Measurements from ENCODE around the gene ERN1. TPM values are rescaled to one million over a fixed set of nuclear protein-coding genes. Genes with fewer than 3 reads are reported as not detected.
A peak's percentile ranks its signal among the peaks of the same experiment; 100 is the strongest.

ERN1 gene
- polyA plus RNA-seq, 1 donor, result 10.3 TPM

DNA sequence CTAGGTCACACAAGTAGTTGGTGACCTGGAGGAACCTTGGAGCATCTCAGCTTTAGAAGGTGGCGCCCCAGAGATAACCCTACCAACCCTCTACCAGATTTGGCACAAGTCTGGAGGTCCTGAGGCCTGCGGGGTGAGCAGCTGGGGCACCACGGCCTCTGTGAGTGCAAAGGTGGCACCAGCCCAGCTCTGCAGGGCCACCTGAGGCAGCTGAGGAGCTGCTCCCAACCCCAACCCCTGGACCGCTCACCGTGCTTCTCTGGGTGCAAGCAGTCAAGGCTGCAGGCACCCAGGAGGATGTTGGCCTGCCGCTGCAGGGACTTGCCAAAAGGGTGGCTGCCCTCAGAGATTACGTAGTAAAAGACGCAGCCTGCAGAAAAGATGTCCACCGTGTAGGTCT lies 81.1 kb downstream of the ERN1 start:
- H3K9me3 ChIP-seq (ENCODE audit: control insufficient read depth, low read depth, low read length), result no peaks in the 10 kb centered on the region
- peaks cover 91% of the 10 kb centered on the region for H3K36me3 ChIP-seq (ENCODE audit: control insufficient read depth, insufficient read depth, low read length)
- WGBS (ENCODE audit: insufficient coverage, low lambda C conversion rate), result no CpG with 5 or more reads among the region's 9 CpGs
- no peak overlapping the region for H3K4me3 ChIP-seq (ENCODE audit: low read length)
- no peaks in the 10 kb centered on the region for H3K4me1 ChIP-seq (ENCODE audit: control insufficient read depth, insufficient read depth, low read length)
- H3K27ac ChIP-seq (ENCODE audit: low read length), result no peak overlapping the region
- no peak for DNase-seq
- no peaks in the 10 kb centered on the region for H3K27me3 ChIP-seq (ENCODE audit: control insufficient read depth, insufficient read depth, low read length)

DNA sequence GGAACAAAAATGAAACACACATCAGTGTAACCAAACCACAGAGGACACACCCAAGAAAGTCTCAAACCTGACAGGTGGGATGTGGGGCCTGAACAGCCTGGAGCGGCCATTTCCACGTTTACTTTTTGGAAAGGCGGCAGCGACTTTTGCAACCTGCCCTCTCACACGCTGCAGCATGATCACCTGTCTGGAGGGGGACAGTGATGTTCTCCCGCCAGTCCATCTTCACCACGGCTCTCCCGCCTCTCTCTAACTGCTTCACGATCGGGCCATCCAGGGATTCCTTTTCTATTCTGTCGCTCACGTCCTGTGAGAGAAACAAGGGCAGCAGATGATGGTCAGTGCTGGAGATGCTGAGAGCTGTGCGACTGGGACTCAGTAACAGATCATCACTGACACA lies 84.8 kb downstream of the ERN1 start:
- DNase-seq, result no peak
- Histone ChIP-seq H3K36me3 (ENCODE audit: control insufficient read depth, insufficient read depth, low read length) (peaks cover 73% of the 10 kb centered on the region), H3K4me3 (ENCODE audit: low read length) (no peak overlapping the region), H3K4me1 (ENCODE audit: control insufficient read depth, insufficient read depth, low read length) (peaks cover 5% of the 10 kb centered on the region), H3K9me3 (ENCODE audit: control insufficient read depth, low read depth, low read length) (no peaks in the 10 kb centered on the region), H3K27ac (ENCODE audit: low read length) (no peak overlapping the region), H3K27me3 (ENCODE audit: control insufficient read depth, insufficient read depth, low read length) (no peaks in the 10 kb centered on the region)
- WGBS (ENCODE audit: insufficient coverage, low lambda C conversion rate), result 100% methylated on average over 2 of the region's 13 CpGs

DNA sequence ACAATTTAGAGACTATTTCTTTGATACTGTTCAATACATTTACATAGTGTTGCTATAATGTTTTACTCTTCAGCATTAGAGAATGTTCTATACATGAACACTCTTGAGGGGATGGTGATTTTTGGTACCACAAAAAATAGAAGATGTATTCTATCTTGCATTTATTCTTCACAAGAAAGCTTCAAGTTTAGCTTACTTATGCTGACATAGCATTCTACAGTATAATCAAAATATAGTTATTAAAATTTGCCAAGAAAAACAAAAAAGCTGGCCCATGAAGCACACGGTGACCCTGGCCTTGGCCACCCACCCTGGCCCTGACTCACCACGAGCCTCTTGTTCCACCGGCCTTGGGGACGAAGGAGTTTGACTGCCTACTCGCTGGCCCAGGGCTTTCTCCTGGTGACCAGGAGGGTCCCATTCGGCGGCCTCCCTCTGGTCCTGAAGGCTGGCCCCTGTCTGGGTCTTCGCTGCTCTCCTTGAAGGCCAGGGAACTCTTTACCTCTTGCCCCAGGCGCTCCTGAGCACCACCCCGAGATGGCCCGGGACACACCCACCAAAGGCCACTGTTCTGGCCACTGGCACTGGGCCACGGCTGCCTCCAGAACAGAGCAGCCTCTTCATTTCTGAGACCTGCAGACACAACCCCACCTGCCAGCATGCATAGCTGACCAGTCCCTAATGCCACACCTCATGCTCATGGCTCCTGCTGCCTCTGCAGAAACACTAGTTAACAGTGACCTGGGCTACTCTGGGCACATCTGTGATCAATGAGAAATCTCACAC lies 87.1 kb downstream of the ERN1 start:
- Histone ChIP-seq H3K27me3 (ENCODE audit: control insufficient read depth, insufficient read depth, low read length) (no peaks in the 10 kb centered on the region), H3K4me3 (ENCODE audit: low read length) (no peak overlapping the region), H3K27ac (ENCODE audit: low read length) (no peak overlapping the region), H3K36me3 (ENCODE audit: control insufficient read depth, insufficient read depth, low read length) (peaks cover 59% of the 10 kb centered on the region), H3K4me1 (ENCODE audit: control insufficient read depth, insufficient read depth, low read length) (peaks cover 8% of the 10 kb centered on the region), H3K9me3 (ENCODE audit: control insufficient read depth, low read depth, low read length) (no peaks in the 10 kb centered on the region)
- no peak for DNase-seq
- no CpG with 5 or more reads among the region's 12 CpGs for WGBS (ENCODE audit: insufficient coverage, low lambda C conversion rate)

DNA sequence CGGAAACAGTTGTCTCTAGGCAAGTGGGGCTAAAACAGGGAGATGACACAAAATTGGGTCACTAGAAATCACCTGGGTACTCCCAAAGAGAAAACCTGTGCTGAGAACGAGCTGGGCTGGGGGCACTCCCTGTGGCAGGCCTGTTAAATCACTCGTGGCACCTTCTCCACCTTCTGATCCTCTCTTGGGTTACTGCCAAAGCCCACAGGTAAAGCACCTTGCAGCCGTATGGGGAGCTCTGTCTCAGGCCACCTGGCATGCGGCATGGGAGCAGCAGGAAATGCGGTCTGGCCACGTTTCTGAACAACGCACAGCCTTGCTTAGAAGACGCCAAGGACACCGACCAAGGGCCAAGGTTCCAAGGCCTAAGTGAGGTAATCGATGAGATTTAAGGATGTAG lies 88.0 kb downstream of the ERN1 start:
- Histone ChIP-seq H3K27me3 (ENCODE audit: control insufficient read depth, insufficient read depth, low read length) (no peaks in the 10 kb centered on the region), H3K27ac (ENCODE audit: low read length) (no peak overlapping the region), H3K9me3 (ENCODE audit: control insufficient read depth, low read depth, low read length) (no peaks in the 10 kb centered on the region), H3K4me1 (ENCODE audit: control insufficient read depth, insufficient read depth, low read length) (peaks cover 8% of the 10 kb centered on the region), H3K4me3 (ENCODE audit: low read length) (no peak overlapping the region), H3K36me3 (ENCODE audit: control insufficient read depth, insufficient read depth, low read length) (peaks cover 55% of the 10 kb centered on the region)
- WGBS (ENCODE audit: insufficient coverage, low lambda C conversion rate), result 75% methylated on average over 6 of the region's 11 CpGs
- no peak for DNase-seq

DNA sequence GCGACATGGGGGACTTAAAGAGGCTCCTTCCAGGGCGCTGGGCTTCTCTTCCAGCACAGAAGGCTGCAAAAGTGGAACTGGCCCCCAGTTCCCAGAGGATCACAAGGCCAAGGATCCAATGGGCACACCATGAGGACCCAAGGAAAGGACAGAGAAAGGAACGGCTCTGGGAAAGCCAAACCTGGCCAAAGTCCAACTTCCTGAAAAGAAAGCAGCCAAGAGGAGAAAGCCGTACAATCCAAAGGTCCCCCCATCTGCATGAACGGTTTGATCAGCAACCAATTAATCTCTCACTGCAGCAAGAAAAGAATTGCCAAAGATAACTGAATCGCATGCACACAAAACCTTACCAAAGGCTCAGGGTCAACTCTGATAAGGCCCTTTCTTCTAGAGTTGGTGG lies 89.7 kb downstream of the ERN1 start:
- Histone ChIP-seq H3K27me3 (ENCODE audit: control insufficient read depth, insufficient read depth, low read length) (no peaks in the 10 kb centered on the region), H3K4me3 (ENCODE audit: low read length) (no peak overlapping the region), H3K9me3 (ENCODE audit: control insufficient read depth, low read depth, low read length) (no peaks in the 10 kb centered on the region), H3K27ac (ENCODE audit: low read length) (no peak overlapping the region), H3K4me1 (ENCODE audit: control insufficient read depth, insufficient read depth, low read length) (peaks cover 8% of the 10 kb centered on the region), H3K36me3 (ENCODE audit: control insufficient read depth, insufficient read depth, low read length) (peaks cover 37% of the 10 kb centered on the region)
- DNase-seq, result peak in 1 of 2 donors; percentile 71
- WGBS (ENCODE audit: insufficient coverage, low lambda C conversion rate), result 67% methylated on average over 2 of the region's 6 CpGs

DNA sequence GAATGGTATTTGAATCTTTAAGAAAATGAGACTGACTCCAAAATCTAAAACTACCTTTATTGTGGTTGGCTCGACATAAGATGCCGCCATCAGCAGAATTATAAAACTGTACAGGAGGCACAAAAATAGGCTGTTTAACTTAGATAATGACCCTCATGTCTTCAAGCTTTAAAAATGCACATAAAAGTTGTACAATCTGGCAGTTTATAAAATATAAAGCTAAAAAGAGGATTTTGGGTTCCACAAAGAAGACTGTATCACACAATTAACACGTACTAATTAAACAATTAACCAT lies 90.9 kb downstream of the ERN1 start:
- Histone ChIP-seq H3K9me3 (ENCODE audit: control insufficient read depth, low read depth, low read length) (no peaks in the 10 kb centered on the region), H3K4me1 (ENCODE audit: control insufficient read depth, insufficient read depth, low read length) (peaks cover 8% of the 10 kb centered on the region), H3K27ac (ENCODE audit: low read length) (no peak overlapping the region), H3K36me3 (ENCODE audit: control insufficient read depth, insufficient read depth, low read length) (peaks cover 26% of the 10 kb centered on the region), H3K4me3 (ENCODE audit: low read length) (no peak overlapping the region), H3K27me3 (ENCODE audit: control insufficient read depth, insufficient read depth, low read length) (no peaks in the 10 kb centered on the region)
- no peak for DNase-seq
- 100% methylated on average over 2 of the region's 3 CpGs for WGBS (ENCODE audit: insufficient coverage, low lambda C conversion rate)

DNA sequence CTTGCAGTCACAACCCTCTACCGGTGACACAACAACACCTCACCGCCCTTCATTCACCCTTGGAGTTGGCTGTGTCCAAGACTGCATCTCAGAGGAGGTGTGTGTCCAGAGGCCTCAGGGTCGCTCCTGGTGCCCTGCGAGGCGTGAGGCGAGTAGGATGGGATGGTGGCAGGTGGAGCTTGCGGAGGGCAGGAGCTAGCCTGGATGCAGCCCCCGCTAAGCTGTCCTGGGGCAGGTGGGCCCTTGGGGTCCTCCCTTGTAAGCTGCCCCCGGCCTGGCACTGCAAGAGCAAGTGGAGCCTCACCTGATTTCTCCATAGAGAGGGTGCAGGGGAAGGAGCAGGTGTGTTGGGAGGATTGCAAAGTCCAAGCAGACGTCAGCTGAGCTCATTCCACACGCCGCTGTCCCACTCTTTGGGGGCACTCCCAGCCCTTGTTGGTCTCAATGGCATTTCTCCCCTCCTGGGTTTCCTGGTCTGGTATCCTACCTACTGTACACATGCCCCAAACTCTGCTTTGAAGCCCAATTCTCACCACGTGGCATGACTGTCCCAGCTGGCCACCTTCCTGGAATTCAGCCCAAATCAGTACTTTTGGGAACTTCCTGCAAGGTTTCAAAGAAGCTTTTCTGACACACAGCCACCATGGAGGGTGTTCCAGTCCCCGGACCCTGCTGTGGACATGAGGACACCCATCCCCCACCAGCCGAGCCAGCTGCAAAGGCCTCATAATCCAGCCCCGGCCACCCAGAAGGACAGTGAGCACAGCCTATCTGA lies 91.4 kb downstream of the ERN1 start:
- Histone ChIP-seq H3K4me3 (ENCODE audit: low read length) (no peak overlapping the region), H3K27me3 (ENCODE audit: control insufficient read depth, insufficient read depth, low read length) (no peaks in the 10 kb centered on the region), H3K36me3 (ENCODE audit: control insufficient read depth, insufficient read depth, low read length) (peaks cover 21% of the 10 kb centered on the region), H3K27ac (ENCODE audit: low read length) (no peak overlapping the region), H3K9me3 (ENCODE audit: control insufficient read depth, low read depth, low read length) (no peaks in the 10 kb centered on the region), H3K4me1 (ENCODE audit: control insufficient read depth, insufficient read depth, low read length) (peaks cover 8% of the 10 kb centered on the region)
- DNase-seq, result peak in 1 of 2 donors; percentile 27
- WGBS (ENCODE audit: insufficient coverage, low lambda C conversion rate), result no CpG with 5 or more reads among the region's 16 CpGs

DNA sequence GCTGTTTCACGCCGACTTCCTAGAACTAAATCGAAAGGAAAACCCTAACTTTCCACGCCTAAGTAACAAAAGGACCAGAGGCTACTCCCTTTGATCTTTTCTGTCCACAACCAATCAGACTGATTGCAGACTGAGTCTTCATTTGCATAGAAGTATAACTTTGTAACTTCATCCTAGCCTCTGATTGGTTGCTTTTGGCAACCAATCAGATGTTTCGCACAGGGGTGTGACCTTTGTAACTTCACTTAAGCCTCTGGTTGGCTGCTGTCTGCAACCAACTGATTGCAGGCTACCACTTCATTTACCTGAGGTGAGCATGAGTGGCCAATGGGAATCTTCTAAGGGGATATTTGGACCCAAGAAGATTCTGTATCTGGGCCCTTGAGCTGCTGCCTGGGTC lies 92.1 kb downstream of the ERN1 start:
- DNase-seq, result no peak
- Histone ChIP-seq H3K4me3 (ENCODE audit: low read length) (no peak overlapping the region), H3K36me3 (ENCODE audit: control insufficient read depth, insufficient read depth, low read length) (peaks cover 16% of the 10 kb centered on the region), H3K9me3 (ENCODE audit: control insufficient read depth, low read depth, low read length) (no peaks in the 10 kb centered on the region), H3K27me3 (ENCODE audit: control insufficient read depth, insufficient read depth, low read length) (no peaks in the 10 kb centered on the region), H3K27ac (ENCODE audit: low read length) (no peak overlapping the region), H3K4me1 (ENCODE audit: control insufficient read depth, insufficient read depth, low read length) (peaks cover 8% of the 10 kb centered on the region)
- WGBS (ENCODE audit: insufficient coverage, low lambda C conversion rate), result no CpG with 5 or more reads among the region's 5 CpGs

DNA sequence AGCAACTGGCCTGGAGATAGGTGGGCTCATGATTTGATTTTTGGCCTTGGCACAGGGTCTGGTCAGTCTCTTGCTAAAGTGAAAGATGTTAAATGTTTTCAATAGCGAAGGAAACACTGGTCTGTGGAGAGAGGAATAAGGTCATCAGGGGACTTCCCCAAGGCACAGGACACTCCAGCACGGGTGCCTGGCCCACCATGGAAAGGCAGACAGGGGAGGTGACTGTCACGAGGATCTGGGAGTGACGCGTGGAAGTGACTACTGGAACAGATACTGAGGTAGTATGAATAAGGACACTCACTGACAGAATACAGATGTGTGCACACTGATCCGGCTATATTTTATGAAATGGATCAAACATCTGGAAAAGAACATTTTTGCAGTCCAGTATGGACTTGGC lies 92.8 kb downstream of the ERN1 start:
- Histone ChIP-seq H3K9me3 (ENCODE audit: control insufficient read depth, low read depth, low read length) (no peaks in the 10 kb centered on the region), H3K4me1 (ENCODE audit: control insufficient read depth, insufficient read depth, low read length) (peaks cover 8% of the 10 kb centered on the region), H3K4me3 (ENCODE audit: low read length) (no peak overlapping the region), H3K27ac (ENCODE audit: low read length) (no peak overlapping the region), H3K27me3 (ENCODE audit: control insufficient read depth, insufficient read depth, low read length) (no peaks in the 10 kb centered on the region), H3K36me3 (ENCODE audit: control insufficient read depth, insufficient read depth, low read length) (peaks cover 14% of the 10 kb centered on the region)
- no CpG with 5 or more reads among the region's 6 CpGs for WGBS (ENCODE audit: insufficient coverage, low lambda C conversion rate)
- no peak for DNase-seq

DNA sequence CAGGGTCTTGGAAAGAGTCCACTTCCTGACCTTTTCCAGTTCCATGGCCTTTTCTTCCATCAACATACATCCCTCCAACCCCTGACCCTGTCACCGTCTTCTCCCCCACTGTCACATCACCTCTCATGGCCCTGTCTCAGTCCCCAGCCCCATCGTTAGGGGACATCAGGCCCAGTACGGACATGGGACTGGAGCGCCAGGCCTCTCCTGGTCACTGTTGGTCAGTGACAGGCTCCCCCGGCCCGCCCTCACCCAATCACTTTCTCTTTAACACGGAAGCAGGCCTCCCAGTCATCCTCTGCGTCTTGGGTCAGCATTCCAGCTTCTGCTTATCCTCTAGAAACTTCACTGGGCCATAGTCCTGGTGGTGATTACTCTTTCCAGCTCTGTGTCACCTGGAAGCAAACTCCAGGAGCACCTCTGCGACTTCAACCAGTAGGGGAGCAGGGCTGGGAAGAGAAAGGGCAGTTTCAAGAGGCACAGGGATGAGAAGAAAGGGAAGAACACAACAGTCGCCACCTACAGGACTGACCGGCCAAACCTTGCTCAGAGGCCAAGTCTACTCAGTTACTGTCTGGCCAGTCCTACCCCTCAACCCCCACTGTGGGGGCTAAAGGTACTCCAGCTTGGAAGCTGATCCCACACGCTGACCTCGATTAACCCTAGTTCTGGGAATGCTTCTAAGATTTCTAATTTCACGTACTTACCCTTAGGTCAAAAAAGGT lies 93.6 kb downstream of the ERN1 start:
- Histone ChIP-seq H3K4me3 (ENCODE audit: low read length) (no peak overlapping the region), H3K4me1 (ENCODE audit: control insufficient read depth, insufficient read depth, low read length) (peaks cover 8% of the 10 kb centered on the region), H3K27ac (ENCODE audit: low read length) (no peak overlapping the region), H3K27me3 (ENCODE audit: control insufficient read depth, insufficient read depth, low read length) (no peaks in the 10 kb centered on the region), H3K9me3 (ENCODE audit: control insufficient read depth, low read depth, low read length) (no peaks in the 10 kb centered on the region), H3K36me3 (ENCODE audit: control insufficient read depth, insufficient read depth, low read length) (peaks cover 10% of the 10 kb centered on the region)
- 17% methylated on average over 1 of the region's 14 CpGs for WGBS (ENCODE audit: insufficient coverage, low lambda C conversion rate)
- peak in 1 of 2 donors; percentile 33 for DNase-seq
